Body of pancreas (tissue), 4 donors: Measurements from ENCODE around the gene B4GAT1.
A peak's percentile ranks its signal among the peaks of the same experiment; 100 is the strongest.

Source experiments
- CTCF ChIP-seq, 7 experiments: fragments of 450-650 bp in 4 of 7; fragments of 200-600 bp in 3 of 7; sonication (generic) in 3 of 7; IDR thresholded peaks; one replicate each; pipeline ENCODE4 v1.5.1; 2016 to 2019; ENCODE audit warnings: antibody characterized with exemption in 7 of 7
- POLR2A ChIP-seq, 3 donors: fragments of 450-650 bp; IDR thresholded peaks; one replicate each; pipeline ENCODE4 v1.6.1; 2016; ENCODE audit warnings: antibody characterized with exemption in 3 of 3, mild to moderate bottlenecking in 2 of 3

GRCh38 chr11:66344550-66345315 lies 2.7 kb downstream of the B4GAT1 start, which contains the start of gene BRMS1:
- TF ChIP-seq CTCF (IDR thresholded peaks at IDR 0.05) (peak in 5 of 7 experiments; percentile 14 to 63 (median 54)), POLR2A (IDR thresholded peaks at IDR 0.05) (peak; percentile 63 to 94 (median 94))
